C4-2B (cell line): ENCODE results near the gene TAP2.

Experiments
- ZFX ChIP-seq: fragments of 450-650 bp; IDR thresholded peaks from 2 replicates; pipeline ENCODE4 v1.6.1; 2017
- TF ChIP-seq, protein P1 (sequence below): fragments of 450-650 bp; conservative IDR thresholded peaks from 2 replicates; pipeline ENCODE4 v1.5.1; 2017; ENCODE audit warnings: mild to moderate bottlenecking

GRCh38 chr6:32853541-32854375, 15.2 kb upstream of the TAP2 start, which contains the start of the genes PSMB9 and TAP1:
- TF ChIP-seq, protein P1, sequence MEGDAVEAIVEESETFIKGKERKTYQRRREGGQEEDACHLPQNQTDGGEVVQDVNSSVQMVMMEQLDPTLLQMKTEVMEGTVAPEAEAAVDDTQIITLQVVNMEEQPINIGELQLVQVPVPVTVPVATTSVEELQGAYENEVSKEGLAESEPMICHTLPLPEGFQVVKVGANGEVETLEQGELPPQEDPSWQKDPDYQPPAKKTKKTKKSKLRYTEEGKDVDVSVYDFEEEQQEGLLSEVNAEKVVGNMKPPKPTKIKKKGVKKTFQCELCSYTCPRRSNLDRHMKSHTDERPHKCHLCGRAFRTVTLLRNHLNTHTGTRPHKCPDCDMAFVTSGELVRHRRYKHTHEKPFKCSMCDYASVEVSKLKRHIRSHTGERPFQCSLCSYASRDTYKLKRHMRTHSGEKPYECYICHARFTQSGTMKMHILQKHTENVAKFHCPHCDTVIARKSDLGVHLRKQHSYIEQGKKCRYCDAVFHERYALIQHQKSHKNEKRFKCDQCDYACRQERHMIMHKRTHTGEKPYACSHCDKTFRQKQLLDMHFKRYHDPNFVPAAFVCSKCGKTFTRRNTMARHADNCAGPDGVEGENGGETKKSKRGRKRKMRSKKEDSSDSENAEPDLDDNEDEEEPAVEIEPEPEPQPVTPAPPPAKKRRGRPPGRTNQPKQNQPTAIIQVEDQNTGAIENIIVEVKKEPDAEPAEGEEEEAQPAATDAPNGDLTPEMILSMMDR = peak; percentile 88
- no peak for TF ChIP-seq ZFX
